ENCODE measurements around the gene KYNU.
"Not testable (repeated sequence)": the region's sequence is repeated elsewhere in the genome, so short reads cannot be mapped to it uniquely, and the experiment has no call there.

Gene KYNU

GRCh38 chr2:143034292-143035074 is 157.0 kb downstream of the KYNU start:
- DNase-seq, result peak; percentile 57

- no peak for DNase-seq
These were observed 174.0 kb downstream of the KYNU start for GRCh38 chr2:143051465-143051864.

- not testable (repeated sequence) for DNase-seq
These were observed 176.0 kb downstream of the KYNU start for GRCh38 chr2:143053437-143053836.

- no peak for DNase-seq
These were observed 179.1 kb downstream of the KYNU start for GRCh38 chr2:143056550-143056949.

GRCh38 chr2:143058851-143059250 is 181.4 kb downstream of the KYNU start:
- DNase-seq, result no peak

- no peak for DNase-seq
These were observed 186.2 kb downstream of the KYNU start for GRCh38 chr2:143063612-143064200.

- no peak for DNase-seq
These were observed 190.6 kb downstream of the KYNU start for GRCh38 chr2:143068094-143068493.

GRCh38 chr2:143068509-143068908 is 191.0 kb downstream of the KYNU start:
- DNase-seq, result no peak

- DNase-seq, result no peak
These were observed 193.2 kb downstream of the KYNU start for GRCh38 chr2:143070704-143071103.

- DNase-seq, result no peak
These were observed 193.9 kb downstream of the KYNU start for GRCh38 chr2:143071185-143071876.

GRCh38 chr2:143074913-143075312 is 197.4 kb downstream of the KYNU start:
- not testable (repeated sequence) for DNase-seq

GRCh38 chr2:143075711-143076110 is 198.2 kb downstream of the KYNU start:
- DNase-seq, result no peak

GRCh38 chr2:143078104-143078503 is 200.6 kb downstream of the KYNU start:
- DNase-seq, result no peak

- DNase-seq, result no peak
These were observed 204.2 kb downstream of the KYNU start for GRCh38 chr2:143081616-143082015.

- no peak for DNase-seq
These were observed 206.2 kb downstream of the KYNU start for GRCh38 chr2:143083636-143084035.

GRCh38 chr2:143084462-143084861 is 207.0 kb downstream of the KYNU start:
- DNase-seq, result no peak

GRCh38 chr2:143085125-143085784 is 207.8 kb downstream of the KYNU start:
- DNase-seq, result no peak

- DNase-seq, result no peak
These were observed 209.6 kb downstream of the KYNU start for GRCh38 chr2:143087033-143087432.

- DNase-seq, result no peak
These were observed 210.9 kb downstream of the KYNU start for GRCh38 chr2:143088388-143088787.

- DNase-seq, result not testable (repeated sequence)
These were observed 212.1 kb downstream of the KYNU start for GRCh38 chr2:143089520-143089919.
